H9 (cell line): ENCODE results near the gene ZCWPW1. TPM values are rescaled to one million over a fixed set of nuclear protein-coding genes. Genes with fewer than 3 reads are reported as not detected.

ENCODE experiments used
- DNase-seq: peaks from one replicate; pipeline ENCODE4 v3.0.0-alpha.2; 2017
- H2AFZ ChIP-seq: one replicate; pipeline ENCODE4 v1.6.1; 2013; ENCODE audit warnings: mild to moderate bottlenecking, low read length, control low read depth, moderate library complexity
- H2AK5ac ChIP-seq: 2 replicates; pipeline ENCODE4 v1.6.1; 2013; ENCODE audit warnings: low read length, control low read depth, mixed read lengths; ENCODE audit not compliant: insufficient read length
- H2BK120ac ChIP-seq: one replicate; pipeline ENCODE4 v1.6.1; 2013; ENCODE audit warnings: low read depth, mild to moderate bottlenecking, low read length, control low read depth, inconsistent platforms; ENCODE audit not compliant: poor library complexity, severe bottlenecking
- H2BK12ac ChIP-seq: 2 replicates; pipeline ENCODE4 v1.6.1; 2013; ENCODE audit warnings: low read length, control low read depth, mixed read lengths, low read depth; ENCODE audit not compliant: insufficient read length
- H2BK15ac ChIP-seq: 2 replicates; pipeline ENCODE4 v1.6.1; 2013; ENCODE audit warnings: low read depth, low read length, control low read depth
- H2BK20ac ChIP-seq: one replicate; pipeline ENCODE4 v1.6.1; 2013; ENCODE audit warnings: low read depth, mild to moderate bottlenecking, low read length, control low read depth, inconsistent platforms; ENCODE audit not compliant: poor library complexity, severe bottlenecking
- H2BK5ac ChIP-seq: 2 replicates; pipeline ENCODE4 v1.6.1; 2013; ENCODE audit warnings: low read length, control low read depth, mixed read lengths; ENCODE audit not compliant: insufficient read length
- H3K14ac ChIP-seq: 2 replicates; pipeline ENCODE4 v1.6.1; 2013; ENCODE audit warnings: low read length, control low read depth; ENCODE audit not compliant: insufficient read depth
- H3K18ac ChIP-seq: 2 replicates; pipeline ENCODE4 v1.6.1; 2013; ENCODE audit warnings: low read depth, mild to moderate bottlenecking, mixed read lengths, low read length, control low read depth; ENCODE audit not compliant: insufficient read length
- H3K23ac ChIP-seq: 2 replicates; pipeline ENCODE4 v1.6.1; 2013; ENCODE audit warnings: low read length, control low read depth, mixed read lengths, low read depth; ENCODE audit not compliant: insufficient read length
- H3K23me2 ChIP-seq: 2 replicates; pipeline ENCODE4 v1.6.1; 2013; ENCODE audit warnings: low read depth, mild to moderate bottlenecking, mixed read lengths, low read length, control low read depth; ENCODE audit not compliant: insufficient read length, poor library complexity, severe bottlenecking
- H3K27ac ChIP-seq: 2 replicates; pipeline ENCODE4 v1.5.1; 2013; ENCODE audit warnings: low read length, control low read depth, mixed read lengths, low read depth; ENCODE audit not compliant: insufficient read length
- H3K27me3 ChIP-seq: 2 replicates; pipeline ENCODE4 v1.6.1; 2013; ENCODE audit warnings: low read length, control low read depth, inconsistent platforms; ENCODE audit not compliant: insufficient read depth
- H3K4ac ChIP-seq: 2 replicates; pipeline ENCODE4 v1.6.1; 2013; ENCODE audit warnings: low read depth, mild to moderate bottlenecking, control low read depth, inconsistent platforms, low read length, moderate library complexity
- H3K4me1 ChIP-seq: 2 replicates; pipeline ENCODE4 v1.6.1; 2013; ENCODE audit warnings: low read length, control low read depth, inconsistent platforms; ENCODE audit not compliant: insufficient read depth
- H3K4me2 ChIP-seq: 2 replicates; pipeline ENCODE4 v1.6.1; 2013; ENCODE audit warnings: low read length, control low read depth, mixed read lengths; ENCODE audit not compliant: insufficient read length, insufficient read depth
- H3K56ac ChIP-seq: 2 replicates; pipeline ENCODE4 v1.6.1; 2013; ENCODE audit warnings: low read depth, mild to moderate bottlenecking, mixed read lengths, low read length, control low read depth; ENCODE audit not compliant: insufficient read length
- H3K79me1 ChIP-seq: 2 replicates; pipeline ENCODE4 v1.6.1; 2013; ENCODE audit warnings: low read depth, mild to moderate bottlenecking, moderate library complexity, low read length, control low read depth, inconsistent platforms; ENCODE audit not compliant: insufficient read depth, poor library complexity, severe bottlenecking
- H3K79me2 ChIP-seq: 2 replicates; pipeline ENCODE4 v1.6.1; 2013; ENCODE audit warnings: low read length, control low read depth, inconsistent platforms; ENCODE audit not compliant: insufficient read depth
- H3K9ac ChIP-seq: 2 replicates; pipeline ENCODE4 v1.6.1; 2013; ENCODE audit warnings: low read length, control low read depth, mixed read lengths; ENCODE audit not compliant: insufficient read length; ENCODE audit errors: extremely low read depth
- H3K9me3 ChIP-seq: one replicate; pipeline ENCODE4 v1.6.1; 2013; ENCODE audit warnings: low read depth, low read length, inconsistent platforms; ENCODE audit not compliant: control insufficient read depth
- H3T11ph ChIP-seq: one replicate; pipeline ENCODE4 v1.6.1; 2013; ENCODE audit warnings: mild to moderate bottlenecking, low read length, control low read depth, inconsistent platforms
- H4K20me1 ChIP-seq: one replicate; pipeline ENCODE4 v1.6.1; 2013; ENCODE audit not compliant: control insufficient read depth, insufficient read length, insufficient read depth
- H4K5ac ChIP-seq: 2 replicates; pipeline ENCODE4 v1.6.1; 2013; ENCODE audit warnings: low read depth, mild to moderate bottlenecking, mixed read lengths, low read length, control low read depth; ENCODE audit not compliant: insufficient read length
- H4K8ac ChIP-seq: replicated peaks from 2 replicates; pipeline ENCODE4 v1.6.1; 2013; ENCODE audit warnings: low read length, control low read depth, mixed read lengths, low read depth; ENCODE audit not compliant: insufficient read length
- H4K91ac ChIP-seq: 2 replicates; pipeline ENCODE4 v1.6.1; 2013; ENCODE audit warnings: low read depth, mild to moderate bottlenecking, moderate library complexity, mixed read lengths, low read length, control low read depth; ENCODE audit not compliant: insufficient read length
- H3K27ac Mint-ChIP-seq, 3 experiments: 2 replicates in 2 of 3; 3 replicates in 1 of 3; pipeline ENCODE4 v1.8.0; 2020 to 2021; ENCODE audit warnings: mixed read lengths in 3 of 3, mild to moderate bottlenecking in 1 of 3, moderate library complexity in 1 of 3
- H3K27me3 Mint-ChIP-seq: 2 replicates; pipeline ENCODE4 v1.8.0; 2021; ENCODE audit warnings: low read depth, mild to moderate bottlenecking, moderate library complexity, mixed read lengths
- H3K36me3 Mint-ChIP-seq, 3 experiments: 2 replicates in 2 of 3; 3 replicates in 1 of 3; pipeline ENCODE4 v1.8.0; 2020 to 2021; ENCODE audit warnings: low read depth in 3 of 3, mixed read lengths in 3 of 3; ENCODE audit not compliant: insufficient read depth in 1 of 3
- H3K4me1 Mint-ChIP-seq, 2 experiments: 2 replicates each; pipeline ENCODE4 v1.8.0; 2020; ENCODE audit warnings: mixed read lengths in 2 of 2
- H3K4me3 Mint-ChIP-seq, 2 experiments: 2 replicates in 1 of 2; 3 replicates in 1 of 2; pipeline ENCODE4 v1.8.0; 2020 to 2021; ENCODE audit warnings: mild to moderate bottlenecking in 2 of 2, mixed read lengths in 2 of 2, moderate library complexity in 1 of 2
- H3K9me3 Mint-ChIP-seq, 2 experiments: 2 replicates in 1 of 2; 3 replicates in 1 of 2; pipeline ENCODE4 v1.8.0; 2020; ENCODE audit warnings: mild to moderate bottlenecking in 2 of 2, mixed read lengths in 2 of 2, moderate library complexity in 1 of 2
- WGBS: extraction: QIAGEN DNeasy Blood & Tissue Kit; methylation state at CpG from one replicate; pipeline ENCODE4 v1.1.7; 2013; ENCODE audit warnings: missing lambda C conversion rate, low lambda C conversion rate, mixed read lengths; ENCODE audit not compliant: insufficient read length; ENCODE audit errors: extremely low coverage; 5-methylcytosine and 5-hydroxymethylcytosine counted together
- total RNA-seq: library from RNA; stranded (reverse); gene quantifications from 2 replicates; pipeline ENCODE4 v1.2.1, GENCODE V29; 2021
- TF ChIP-seq, protein P1 (sequence below): fragments of 200-600 bp; sonication (generic); conservative IDR thresholded peaks from 3 replicates; pipeline ENCODE4 v1.8.0; 2021; ENCODE audit warnings: antibody characterized with exemption, mild to moderate bottlenecking

Gene ZCWPW1
- total RNA-seq, 1 experiment from 2014 or later = 1.1 TPM

GRCh38 chr7:100411101-100411500, 17.4 kb downstream of the ZCWPW1 start:
- Histone ChIP-seq H2BK5ac (no peak overlapping the region), H4K91ac (no peak overlapping the region)
- no CpG with 5 or more reads among the region's 6 CpGs for WGBS

More at GRCh38 chr7:100411101-100411500, 17.4 kb downstream of the ZCWPW1 start:
- H3K27ac Mint-ChIP-seq = no peak overlapping the region
- Histone ChIP-seq H2BK20ac (no peak overlapping the region), H3K14ac (no peak overlapping the region), H3T11ph (no peak overlapping the region), H3K18ac (no peak overlapping the region), H3K27me3 (no peaks in the 10 kb centered on the region), H3K9me3 (no peaks in the 10 kb centered on the region), H2BK120ac (no peak overlapping the region), H2AK5ac (no peak overlapping the region), H3K79me1 (no peaks in the 10 kb centered on the region), H2BK12ac (no peak overlapping the region), H2AFZ (no peak overlapping the region), H4K20me1 (no peaks in the 10 kb centered on the region), H3K23ac (no peak overlapping the region), H3K4me1 (no peaks in the 10 kb centered on the region), H3K27ac (no peak overlapping the region), H3K56ac (no peak overlapping the region), H2BK15ac (no peak overlapping the region), H3K23me2 (no peaks in the 10 kb centered on the region), H3K79me2 (no peaks in the 10 kb centered on the region), H4K8ac (no peak overlapping the region), H4K5ac (no peak overlapping the region), H3K4ac (no peak overlapping the region), H3K4me2 (no peak overlapping the region), H3K9ac (no peak overlapping the region)
- H3K36me3 Mint-ChIP-seq = no peaks in the 10 kb centered on the region
- TF ChIP-seq, protein P1, sequence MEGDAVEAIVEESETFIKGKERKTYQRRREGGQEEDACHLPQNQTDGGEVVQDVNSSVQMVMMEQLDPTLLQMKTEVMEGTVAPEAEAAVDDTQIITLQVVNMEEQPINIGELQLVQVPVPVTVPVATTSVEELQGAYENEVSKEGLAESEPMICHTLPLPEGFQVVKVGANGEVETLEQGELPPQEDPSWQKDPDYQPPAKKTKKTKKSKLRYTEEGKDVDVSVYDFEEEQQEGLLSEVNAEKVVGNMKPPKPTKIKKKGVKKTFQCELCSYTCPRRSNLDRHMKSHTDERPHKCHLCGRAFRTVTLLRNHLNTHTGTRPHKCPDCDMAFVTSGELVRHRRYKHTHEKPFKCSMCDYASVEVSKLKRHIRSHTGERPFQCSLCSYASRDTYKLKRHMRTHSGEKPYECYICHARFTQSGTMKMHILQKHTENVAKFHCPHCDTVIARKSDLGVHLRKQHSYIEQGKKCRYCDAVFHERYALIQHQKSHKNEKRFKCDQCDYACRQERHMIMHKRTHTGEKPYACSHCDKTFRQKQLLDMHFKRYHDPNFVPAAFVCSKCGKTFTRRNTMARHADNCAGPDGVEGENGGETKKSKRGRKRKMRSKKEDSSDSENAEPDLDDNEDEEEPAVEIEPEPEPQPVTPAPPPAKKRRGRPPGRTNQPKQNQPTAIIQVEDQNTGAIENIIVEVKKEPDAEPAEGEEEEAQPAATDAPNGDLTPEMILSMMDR = no peak
- H3K4me1 Mint-ChIP-seq = peaks cover 0 to 3% of the 10 kb centered on the region in 2 experiments; a peak in 1 of 4 replicates
- peaks cover 9% of the 10 kb centered on the region for H3K27me3 Mint-ChIP-seq
- no peaks in the 10 kb centered on the region for H3K9me3 Mint-ChIP-seq
- DNase-seq = no peak
- H3K4me3 Mint-ChIP-seq = no peak overlapping the region
